IPS DF 6.9 (cell line): ENCODE results near the gene SEM1.
"Not testable (repeated sequence)": the region's sequence is repeated elsewhere in the genome, so short reads cannot be mapped to it uniquely, and the experiment has no call there.

Source experiments
- DNase-seq: peaks from one replicate; pipeline ENCODE4 v3.0.0-alpha.2; 2013; ENCODE audit warnings: low read depth, low spot score
- H3K27ac ChIP-seq: one replicate; pipeline ENCODE4 v1.5.1; 2013; ENCODE audit warnings: low read length, control low read depth
- H3K27me3 ChIP-seq: 2 replicates; pipeline ENCODE4 v1.6.1; 2013; ENCODE audit warnings: mild to moderate bottlenecking, low read length; ENCODE audit not compliant: control insufficient read depth, insufficient read depth
- H3K36me3 ChIP-seq: 2 replicates; pipeline ENCODE4 v1.6.1; 2013; ENCODE audit warnings: low read length; ENCODE audit not compliant: control insufficient read depth, insufficient read depth
- H3K4me1 ChIP-seq: 2 replicates; pipeline ENCODE4 v1.6.1; 2013; ENCODE audit warnings: low read length; ENCODE audit not compliant: control insufficient read depth, insufficient read depth
- H3K4me3 ChIP-seq: 2 replicates; pipeline ENCODE4 v1.5.1; 2013; ENCODE audit warnings: mild to moderate bottlenecking, low read length
- H3K9me3 ChIP-seq: 2 replicates; pipeline ENCODE4 v1.6.1; 2013; ENCODE audit warnings: low read length, inconsistent platforms; ENCODE audit not compliant: control insufficient read depth, insufficient read depth
- WGBS: extraction: QIAGEN DNeasy Blood & Tissue Kit; methylation state at CpG from one replicate; pipeline ENCODE4 v1.1.7; 2013; ENCODE audit warnings: mixed read lengths, missing lambda C conversion rate; ENCODE audit not compliant: insufficient read length, insufficient coverage; 5-methylcytosine and 5-hydroxymethylcytosine counted together

Gene SEM1

GRCh38 chr7:96728139-96728538 is 18.5 kb upstream of the SEM1 start:
- Histone ChIP-seq H3K9me3 (no peaks in the 10 kb centered on the region), H3K27me3 (no peaks in the 10 kb centered on the region), H3K27ac (no peak overlapping the region), H3K36me3 (no peaks in the 10 kb centered on the region), H3K4me1 (no peaks in the 10 kb centered on the region), H3K4me3 (no peak overlapping the region)
- no peak for DNase-seq
- WGBS = no CpG with 5 or more reads among the region's 4 CpGs

DNA sequence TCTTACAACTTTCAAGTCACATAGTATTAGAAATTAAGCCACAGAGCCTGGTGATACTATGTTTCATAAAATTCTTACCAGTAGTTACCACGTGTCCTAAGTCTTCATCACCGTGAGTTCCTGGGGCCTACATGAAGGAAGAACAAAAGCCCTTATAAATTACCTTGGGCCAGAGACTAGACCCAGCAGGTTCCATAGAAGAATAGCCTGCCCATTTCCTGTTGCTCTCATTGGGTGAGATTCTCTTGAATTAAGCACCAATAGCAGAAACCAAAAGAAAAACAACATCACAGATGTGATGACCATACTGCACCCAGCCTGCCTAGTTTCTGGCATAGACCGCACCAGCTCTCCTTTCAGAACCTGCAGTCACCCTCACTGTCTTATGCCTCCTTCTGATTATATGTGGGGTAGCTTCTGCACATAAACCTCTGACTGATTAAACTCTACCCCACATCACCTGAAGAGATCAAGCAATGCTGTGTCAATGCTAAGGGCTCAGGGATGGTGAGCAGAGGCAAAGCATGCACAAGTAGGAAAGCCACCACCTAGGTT is 18.0 kb upstream of the SEM1 start:
- Histone ChIP-seq H3K27ac (no peak overlapping the region), H3K9me3 (no peaks in the 10 kb centered on the region), H3K4me1 (no peaks in the 10 kb centered on the region), H3K4me3 (no peak overlapping the region), H3K27me3 (no peaks in the 10 kb centered on the region), H3K36me3 (no peaks in the 10 kb centered on the region)
- DNase-seq = no peak
- WGBS = no CpG with 5 or more reads among the region's 3 CpGs

DNA sequence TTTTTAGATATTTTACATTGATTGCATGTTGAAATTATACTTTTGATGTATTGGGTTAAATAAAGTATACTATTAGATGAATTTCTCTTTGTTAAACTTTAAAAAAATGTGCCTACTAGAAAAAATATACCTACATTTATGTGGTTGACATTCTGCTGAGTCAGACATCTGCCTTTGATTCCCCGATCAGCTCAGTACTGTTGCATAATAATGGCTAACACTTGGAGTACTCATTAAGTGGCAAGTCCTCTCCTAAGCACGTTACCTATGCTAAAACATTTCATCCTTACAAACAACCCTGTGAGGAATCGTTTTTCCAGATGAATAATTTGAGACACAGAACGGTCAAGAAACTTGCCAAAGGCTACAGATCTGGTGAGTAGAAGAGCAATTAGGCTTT is 14.0 kb upstream of the SEM1 start:
- Histone ChIP-seq H3K4me1 (no peaks in the 10 kb centered on the region), H3K27me3 (no peaks in the 10 kb centered on the region), H3K4me3 (no peak overlapping the region), H3K36me3 (no peaks in the 10 kb centered on the region), H3K27ac (no peak overlapping the region), H3K9me3 (no peaks in the 10 kb centered on the region)
- no peak for DNase-seq
- no CpG with 5 or more reads among the region's 4 CpGs for WGBS

DNA sequence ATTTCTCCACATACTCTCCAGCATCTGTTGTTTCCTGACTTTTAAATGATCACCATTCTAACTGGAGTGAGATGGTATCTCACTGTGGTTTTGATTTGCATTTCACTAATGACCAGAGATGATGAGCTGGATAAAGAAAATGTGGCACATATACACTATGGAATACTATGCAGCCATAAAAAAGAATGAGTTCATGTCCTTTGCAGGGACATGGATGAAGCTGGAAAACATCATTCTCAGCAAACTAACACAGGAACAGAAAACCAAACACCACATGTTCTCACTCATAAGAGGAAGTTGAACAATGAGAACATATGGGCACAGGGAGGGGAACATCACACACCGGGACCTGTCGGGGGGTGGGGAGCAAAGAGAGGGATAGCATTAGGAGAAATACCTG is 13.3 kb upstream of the SEM1 start:
- H3K9me3 ChIP-seq, H3K4me1 ChIP-seq, H3K36me3 ChIP-seq, DNase-seq, H3K4me3 ChIP-seq, H3K27me3 ChIP-seq, H3K27ac ChIP-seq: not testable (repeated sequence)
- no CpG with 5 or more reads among the region's 2 CpGs for WGBS

DNA sequence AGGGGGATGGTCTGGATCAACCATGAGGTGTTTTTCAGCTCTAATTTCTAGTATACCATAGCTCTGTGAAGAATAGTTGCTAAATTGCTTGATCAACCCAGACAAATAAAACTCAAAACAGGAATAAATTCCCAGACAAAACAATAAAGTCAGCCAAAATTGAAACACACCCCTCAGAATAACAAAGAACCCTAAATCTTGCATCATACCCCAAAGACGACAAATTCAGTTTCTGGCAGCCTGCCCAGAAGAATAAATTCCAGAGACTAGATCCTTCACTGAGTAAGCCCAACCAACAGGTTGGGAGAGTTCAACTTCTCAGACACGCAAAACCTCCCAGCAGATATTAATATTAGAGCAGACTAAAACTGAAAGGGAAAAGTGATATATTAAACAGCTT is 11.2 kb upstream of the SEM1 start:
- no CpG with 5 or more reads among the region's 2 CpGs for WGBS
- DNase-seq = no peak
- Histone ChIP-seq H3K27ac (no peak overlapping the region), H3K27me3 (no peaks in the 10 kb centered on the region), H3K4me1 (no peaks in the 10 kb centered on the region), H3K4me3 (no peak overlapping the region), H3K36me3 (no peaks in the 10 kb centered on the region), H3K9me3 (no peaks in the 10 kb centered on the region)

DNA sequence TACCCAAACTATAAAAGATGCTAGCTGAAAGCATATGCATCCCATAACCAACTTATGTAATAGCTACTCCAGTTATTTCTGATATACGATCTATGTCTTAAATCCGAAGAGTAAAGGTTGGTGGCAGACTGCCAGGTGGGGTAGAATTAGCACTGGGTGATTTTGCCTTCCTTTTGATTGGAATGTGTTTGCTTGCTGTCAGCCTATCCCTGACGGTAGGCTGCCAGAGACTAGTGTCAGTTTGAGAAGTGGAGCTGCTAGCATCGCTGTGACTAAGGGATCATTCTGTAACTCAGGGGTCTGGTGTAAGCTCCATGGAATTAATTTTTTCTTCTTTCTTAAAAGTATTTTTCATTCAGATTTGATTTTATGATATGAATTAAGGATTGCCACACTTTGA is 9.5 kb upstream of the SEM1 start:
- Histone ChIP-seq H3K36me3 (no peaks in the 10 kb centered on the region), H3K9me3 (no peaks in the 10 kb centered on the region), H3K27me3 (no peaks in the 10 kb centered on the region), H3K4me3 (no peak overlapping the region), H3K27ac (no peak overlapping the region), H3K4me1 (no peaks in the 10 kb centered on the region)
- no CpG with 5 or more reads among the region's 4 CpGs for WGBS
- no peak for DNase-seq

DNA sequence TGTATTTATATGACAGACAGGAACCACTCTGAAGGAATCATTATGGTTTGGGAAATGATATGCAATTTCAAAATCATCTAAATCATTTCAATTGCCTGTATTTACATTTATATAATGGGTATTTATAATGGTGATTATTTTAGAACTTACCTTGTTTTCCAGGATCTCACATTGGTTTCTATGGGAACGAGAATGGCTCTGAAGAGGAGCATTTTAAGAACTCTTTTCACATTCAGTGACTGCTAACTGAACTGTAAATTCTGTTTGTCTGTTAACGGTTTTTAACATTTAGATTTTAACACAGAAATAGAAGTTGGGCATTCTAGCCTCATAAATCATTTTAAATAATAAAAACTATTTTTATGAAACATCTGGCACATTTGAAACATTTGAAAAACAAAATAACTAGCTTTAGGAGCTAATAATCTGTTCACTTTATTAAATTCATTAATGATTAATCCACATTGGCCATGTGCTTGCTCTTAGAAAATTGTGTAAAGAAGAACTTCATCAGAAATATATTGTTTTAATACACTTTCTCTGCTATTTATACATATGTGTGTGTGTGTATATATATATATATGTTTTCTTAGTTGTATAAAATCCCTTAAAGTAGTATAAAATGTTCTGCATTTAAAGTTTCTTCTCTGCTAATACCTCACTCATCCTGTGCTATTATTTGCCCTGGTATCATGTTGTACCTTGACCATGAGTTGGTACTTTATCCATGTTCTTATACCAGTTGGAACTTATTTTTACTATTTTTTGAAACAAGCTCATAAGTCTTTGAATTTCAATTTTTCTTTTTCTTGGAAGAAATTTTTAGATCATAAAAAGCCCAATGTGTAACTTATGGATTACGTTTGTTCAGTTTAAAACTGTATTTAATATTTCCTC is 8.7 kb upstream of the SEM1 start:
- no peak overlapping the region for H3K27ac ChIP-seq
- H3K4me3 ChIP-seq = no peak overlapping the region
- H3K27me3 ChIP-seq = no peaks in the 10 kb centered on the region
- H3K36me3 ChIP-seq = no peaks in the 10 kb centered on the region
- no CpG with 5 or more reads among the region's 3 CpGs for WGBS
- no peaks in the 10 kb centered on the region for H3K9me3 ChIP-seq
- H3K4me1 ChIP-seq = no peaks in the 10 kb centered on the region
- DNase-seq = no peak

DNA sequence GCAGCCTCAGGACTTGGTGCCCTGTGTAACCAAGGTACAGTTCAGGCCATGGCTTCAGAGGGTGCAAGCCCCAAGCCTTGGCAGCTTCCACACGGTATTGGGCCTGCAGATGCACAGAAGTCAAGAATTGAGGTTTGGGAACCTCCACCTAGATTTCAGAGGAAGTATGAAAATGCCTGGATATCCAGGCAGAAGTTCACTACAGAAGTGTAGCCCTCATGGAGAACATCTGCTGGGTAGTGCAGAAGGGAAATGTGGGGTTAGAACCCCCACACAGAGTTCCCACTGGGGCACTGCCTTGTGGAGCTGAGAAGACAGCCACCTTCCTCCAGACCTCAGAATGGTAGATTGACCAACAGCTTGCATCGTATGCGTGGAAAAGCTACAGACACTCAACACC is 3.4 kb upstream of the SEM1 start:
- no CpG with 5 or more reads among the region's 3 CpGs for WGBS
- H3K4me1 ChIP-seq = no peaks in the 10 kb centered on the region

DNA sequence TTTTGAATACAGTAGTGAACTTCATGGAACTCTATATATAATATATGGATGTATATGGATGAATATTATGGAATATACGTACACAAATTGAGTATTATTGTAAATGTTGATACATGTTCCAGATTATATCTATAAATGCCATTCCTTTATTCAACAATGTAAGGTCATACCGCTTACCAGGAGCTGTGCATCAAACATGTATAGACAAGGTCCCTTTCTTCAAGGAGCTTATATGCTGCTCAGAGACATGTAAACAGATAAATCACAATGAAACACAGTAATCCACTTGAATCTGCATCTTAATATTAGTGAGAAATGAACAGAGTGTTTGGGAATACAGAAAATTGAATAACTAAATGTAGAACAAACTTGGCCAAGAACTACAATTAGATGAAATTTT is 898 bp upstream of the SEM1 start:
- no CpG with 5 or more reads among the region's 2 CpGs for WGBS
- Histone ChIP-seq H3K4me1 (no peaks in the 10 kb centered on the region), H3K27me3 (no peaks in the 10 kb centered on the region), H3K27ac (no peak overlapping the region), H3K4me3 (no peak overlapping the region), H3K9me3 (no peaks in the 10 kb centered on the region; the same call in 1 of the 2 replicates), H3K36me3 (no peaks in the 10 kb centered on the region)
- no peak for DNase-seq

More for the DNA sequence above, 3.4 kb upstream of the SEM1 start:
- Histone ChIP-seq H3K9me3 (no peaks in the 10 kb centered on the region; the same call in 1 of the 2 replicates), H3K27ac (no peak overlapping the region), H3K36me3 (no peaks in the 10 kb centered on the region), H3K27me3 (no peaks in the 10 kb centered on the region), H3K4me3 (no peak overlapping the region)
- no peak for DNase-seq

DNA sequence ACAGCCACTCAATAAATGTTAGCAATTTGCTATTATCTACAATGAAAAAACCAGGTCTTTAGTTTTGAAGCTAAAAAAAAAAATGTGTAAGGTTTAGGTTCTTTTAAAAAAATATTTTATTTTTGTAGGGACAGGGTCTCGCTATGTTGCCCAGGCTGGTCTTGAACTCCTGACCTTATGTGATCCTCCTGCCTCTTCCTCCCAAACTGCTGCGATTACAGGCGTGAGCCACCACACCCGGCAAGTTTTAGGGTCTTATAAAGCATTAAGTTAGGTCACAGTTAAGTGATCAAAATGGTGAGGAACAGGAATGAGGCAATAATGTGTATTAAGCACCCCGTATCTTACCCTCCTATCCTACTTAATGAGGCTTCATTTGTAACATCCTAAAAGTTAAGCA is 774 bp downstream of the SEM1 start:
- no peaks in the 10 kb centered on the region for H3K27me3 ChIP-seq

More for the DNA sequence above, 774 bp downstream of the SEM1 start:
- DNase-seq = no peak
- no peak overlapping the region for H3K27ac ChIP-seq
- no peaks in the 10 kb centered on the region for H3K4me1 ChIP-seq
- peak overlapping the region; percentile 100; the same call in 1 of the 2 replicates for H3K4me3 ChIP-seq
- no CpG with 5 or more reads among the region's 5 CpGs for WGBS
- H3K36me3 ChIP-seq = no peaks in the 10 kb centered on the region
- no peaks in the 10 kb centered on the region; the same call in 1 of the 2 replicates for H3K9me3 ChIP-seq
